ENCODE results near the gene COX6B2.
A peak's percentile ranks its signal among the peaks of the same experiment; 100 is the strongest.

COX6B2 gene

GRCh38 chr19:55304980-55305379 is 49.5 kb downstream of the COX6B2 start:
- Histone ChIP-seq H3K36me3 (ENCODE audit: control insufficient read depth in 5 of 5, insufficient read depth in 5 of 5, low read length in 5 of 5) (no peaks in the 10 kb centered on the region), H3K27ac (ENCODE audit: low read depth, low read length) (no peak overlapping the region), H3K9me3 (ENCODE audit: control insufficient read depth in 5 of 5, low read length in 5 of 5) (peaks cover 0 to 4% (median 0%) of the 10 kb centered on the region in 5 donors), H3K27me3 (ENCODE audit: control insufficient read depth in 5 of 5, insufficient read depth in 4 of 5, low read length in 5 of 5) (peaks cover 0 to 3% (median 0%) of the 10 kb centered on the region in 5 donors), H3K4me1 (ENCODE audit: control insufficient read depth in 5 of 5, insufficient read depth in 5 of 5, low read length in 5 of 5) (peaks cover 2 to 11% (median 9%) of the 10 kb centered on the region in 5 donors), H3K9ac (ENCODE audit: low read length in 5 of 5) (no peak overlapping the region), H3K4me3 (ENCODE audit: low read depth in 1 of 5, low read length in 5 of 5) (no peak overlapping the region)

DNA sequence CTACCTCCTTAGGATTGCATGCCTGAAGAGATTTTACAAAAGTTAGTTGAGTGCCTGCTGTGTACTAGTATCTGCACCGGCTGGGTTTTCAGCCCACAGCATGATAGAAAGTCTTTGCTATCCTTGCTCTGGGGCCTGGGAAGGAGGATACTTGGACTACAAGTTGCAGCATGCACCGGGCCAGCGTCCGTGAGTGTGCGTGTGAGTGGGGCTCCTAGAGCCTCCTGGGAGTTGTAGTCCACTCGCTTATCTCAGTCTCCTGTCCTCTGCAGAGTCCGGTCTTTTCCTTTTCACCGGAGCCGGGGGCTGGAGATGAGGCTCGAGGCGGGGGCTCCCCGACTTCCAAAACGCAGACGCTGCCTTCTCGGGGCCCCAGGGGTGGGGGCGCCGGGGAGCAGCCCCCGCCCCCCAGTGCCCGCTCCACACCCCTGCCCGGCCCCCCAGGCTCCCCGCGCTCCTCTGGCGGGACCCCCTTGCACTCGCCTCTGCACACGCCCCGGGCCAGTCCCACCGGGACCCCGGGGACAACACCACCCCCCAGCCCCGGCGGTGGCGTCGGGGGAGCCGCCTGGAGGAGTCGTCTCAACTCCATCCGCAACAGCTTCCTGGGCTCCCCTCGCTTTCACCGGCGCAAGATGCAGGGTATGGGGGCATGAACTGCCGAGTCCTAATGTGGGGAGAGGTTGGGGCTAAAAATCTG is 50.1 kb downstream of the COX6B2 start:
- Histone ChIP-seq H3K27ac (ENCODE audit: low read depth, low read length) (no peak overlapping the region), H3K9ac (ENCODE audit: low read length in 5 of 5) (no peak overlapping the region), H3K9me3 (ENCODE audit: control insufficient read depth in 5 of 5, low read length in 5 of 5) (peaks cover 0 to 3% (median 0%) of the 10 kb centered on the region in 5 donors), H3K27me3 (ENCODE audit: control insufficient read depth in 5 of 5, insufficient read depth in 4 of 5, low read length in 5 of 5) (peaks cover 0 to 6% (median 0%) of the 10 kb centered on the region in 5 donors), H3K4me1 (ENCODE audit: control insufficient read depth in 5 of 5, insufficient read depth in 5 of 5, low read length in 5 of 5) (peaks cover 2 to 11% (median 9%) of the 10 kb centered on the region in 5 donors), H3K4me3 (ENCODE audit: low read depth in 1 of 5, low read length in 5 of 5) (no peak overlapping the region), H3K36me3 (ENCODE audit: control insufficient read depth in 5 of 5, insufficient read depth in 5 of 5, low read length in 5 of 5) (no peaks in the 10 kb centered on the region)

- no peak overlapping the region for H3K9ac ChIP-seq (ENCODE audit: low read length in 5 of 5)
- H3K9me3 ChIP-seq (ENCODE audit: control insufficient read depth in 5 of 5, low read length in 5 of 5): no peaks in the 10 kb centered on the region
- no peak overlapping the region for H3K4me3 ChIP-seq (ENCODE audit: low read depth in 1 of 5, low read length in 5 of 5)
- H3K27ac ChIP-seq (ENCODE audit: low read depth, low read length): no peak overlapping the region
- peaks cover 0 to 11% (median 9%) of the 10 kb centered on the region in 5 donors for H3K4me1 ChIP-seq (ENCODE audit: control insufficient read depth in 5 of 5, insufficient read depth in 5 of 5, low read length in 5 of 5)
- H3K27me3 ChIP-seq (ENCODE audit: control insufficient read depth in 5 of 5, insufficient read depth in 4 of 5, low read length in 5 of 5): peaks cover 0 to 6% (median 0%) of the 10 kb centered on the region in 5 donors
- no peaks in the 10 kb centered on the region for H3K36me3 ChIP-seq (ENCODE audit: control insufficient read depth in 5 of 5, insufficient read depth in 5 of 5, low read length in 5 of 5)
Observed at GRCh38 chr19:55303477-55303876, 51.0 kb downstream of the COX6B2 start.

- Histone ChIP-seq H3K36me3 (ENCODE audit: control insufficient read depth in 5 of 5, insufficient read depth in 5 of 5, low read length in 5 of 5) (no peaks in the 10 kb centered on the region), H3K4me1 (ENCODE audit: control insufficient read depth in 5 of 5, insufficient read depth in 5 of 5, low read length in 5 of 5) (peaks cover 0 to 11% (median 9%) of the 10 kb centered on the region in 5 donors), H3K9ac (ENCODE audit: low read length in 5 of 5) (no peak overlapping the region), H3K27ac (ENCODE audit: low read depth, low read length) (no peak overlapping the region), H3K27me3 (ENCODE audit: control insufficient read depth in 5 of 5, insufficient read depth in 4 of 5, low read length in 5 of 5) (peaks cover 0 to 6% (median 0%) of the 10 kb centered on the region in 5 donors), H3K4me3 (ENCODE audit: low read depth in 1 of 5, low read length in 5 of 5) (peak overlapping the region in 3 of 5 donors; percentile 47 to 53 (median 48)), H3K9me3 (ENCODE audit: control insufficient read depth in 5 of 5, low read length in 5 of 5) (no peaks in the 10 kb centered on the region)
Observed at GRCh38 chr19:55302318-55302703, 52.2 kb downstream of the COX6B2 start.

GRCh38 chr19:55301459-55302317 is 52.8 kb downstream of the COX6B2 start:
- peak overlapping the region in 2 of 5 donors; percentile 39 to 63 for H3K9ac ChIP-seq (ENCODE audit: low read length in 5 of 5)
- no peak overlapping the region for H3K27ac ChIP-seq (ENCODE audit: low read depth, low read length)
- no peaks in the 10 kb centered on the region for H3K36me3 ChIP-seq (ENCODE audit: control insufficient read depth in 5 of 5, insufficient read depth in 5 of 5, low read length in 5 of 5)
- no peaks in the 10 kb centered on the region for H3K9me3 ChIP-seq (ENCODE audit: control insufficient read depth in 5 of 5, low read length in 5 of 5)
- peak overlapping the region; percentile 47 to 61 (median 53) for H3K4me3 ChIP-seq (ENCODE audit: low read depth in 1 of 5, low read length in 5 of 5)
- H3K4me1 ChIP-seq (ENCODE audit: control insufficient read depth in 5 of 5, insufficient read depth in 5 of 5, low read length in 5 of 5): peaks cover 0 to 11% (median 9%) of the 10 kb centered on the region in 5 donors
- peaks cover 0 to 6% (median 0%) of the 10 kb centered on the region in 5 donors for H3K27me3 ChIP-seq (ENCODE audit: control insufficient read depth in 5 of 5, insufficient read depth in 4 of 5, low read length in 5 of 5)

DNA sequence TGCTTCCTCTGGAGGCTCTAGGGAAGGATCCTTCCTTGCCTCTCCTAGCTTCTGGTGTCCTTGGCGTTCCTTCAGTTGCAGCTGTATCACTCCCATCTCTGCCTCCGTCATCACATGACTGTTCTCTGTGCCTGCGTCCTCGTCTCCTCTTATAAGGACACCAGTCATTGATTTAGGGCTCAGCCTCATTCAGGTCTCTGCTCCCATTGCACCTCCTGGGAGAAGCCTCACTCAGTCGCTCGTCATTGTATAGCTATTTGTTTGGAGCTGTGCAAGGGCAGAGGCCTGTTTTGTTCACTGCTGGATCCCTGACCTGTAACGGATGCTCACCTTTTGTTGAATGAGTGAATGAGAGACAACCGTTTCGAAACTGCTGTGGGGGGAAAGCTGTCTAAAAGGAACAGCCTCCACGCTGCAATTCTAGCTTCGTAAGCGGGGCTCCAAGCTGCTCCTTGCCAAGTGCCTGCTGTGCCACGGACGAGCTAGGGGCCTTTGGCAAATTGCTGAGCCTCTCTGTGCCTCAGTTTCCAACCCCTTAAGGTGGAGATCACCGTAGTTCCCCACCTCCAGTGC is 53.5 kb downstream of the COX6B2 start:
- Histone ChIP-seq H3K4me3 (ENCODE audit: low read depth in 1 of 5, low read length in 5 of 5) (peak overlapping the region in 1 of 5 donors; percentile 50), H3K4me1 (ENCODE audit: control insufficient read depth in 5 of 5, insufficient read depth in 5 of 5, low read length in 5 of 5) (peaks cover 0 to 11% (median 9%) of the 10 kb centered on the region in 5 donors), H3K27ac (ENCODE audit: low read depth, low read length) (no peak overlapping the region), H3K27me3 (ENCODE audit: control insufficient read depth in 5 of 5, insufficient read depth in 4 of 5, low read length in 5 of 5) (peaks cover 0 to 6% (median 0%) of the 10 kb centered on the region in 5 donors), H3K9ac (ENCODE audit: low read length in 5 of 5) (no peak overlapping the region), H3K9me3 (ENCODE audit: control insufficient read depth in 5 of 5, low read length in 5 of 5) (no peaks in the 10 kb centered on the region), H3K36me3 (ENCODE audit: control insufficient read depth in 5 of 5, insufficient read depth in 5 of 5, low read length in 5 of 5) (no peaks in the 10 kb centered on the region)

DNA sequence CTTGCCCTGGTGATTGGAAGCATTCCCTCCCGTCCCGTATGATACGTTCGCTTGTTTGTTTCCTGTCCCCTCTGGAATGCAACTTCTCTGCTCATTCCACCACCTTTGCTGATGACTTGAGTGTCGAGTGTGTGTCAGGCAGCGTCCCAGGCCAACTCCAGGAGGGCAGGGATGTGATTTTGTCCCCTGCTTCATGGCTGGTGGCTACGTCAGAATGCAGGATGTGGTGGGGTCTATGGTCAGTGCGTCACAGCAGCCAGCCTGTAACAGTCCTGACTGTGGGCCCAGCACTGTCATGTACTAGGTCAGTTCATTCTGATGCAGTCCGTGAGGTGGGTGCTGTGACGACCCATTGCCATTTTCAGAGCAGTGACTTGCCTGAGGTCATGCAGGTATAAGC is 54.5 kb downstream of the COX6B2 start:
- no peak overlapping the region for H3K9ac ChIP-seq (ENCODE audit: low read length in 5 of 5)
- H3K27me3 ChIP-seq (ENCODE audit: control insufficient read depth in 5 of 5, insufficient read depth in 4 of 5, low read length in 5 of 5): peaks cover 0 to 6% (median 0%) of the 10 kb centered on the region in 5 donors
- H3K9me3 ChIP-seq (ENCODE audit: control insufficient read depth in 5 of 5, low read length in 5 of 5): no peaks in the 10 kb centered on the region
- H3K27ac ChIP-seq (ENCODE audit: low read depth, low read length): no peak overlapping the region
- no peaks in the 10 kb centered on the region for H3K36me3 ChIP-seq (ENCODE audit: control insufficient read depth in 5 of 5, insufficient read depth in 5 of 5, low read length in 5 of 5)
- H3K4me1 ChIP-seq (ENCODE audit: control insufficient read depth in 5 of 5, insufficient read depth in 5 of 5, low read length in 5 of 5): peaks cover 0 to 11% (median 9%) of the 10 kb centered on the region in 5 donors
- no peak overlapping the region for H3K4me3 ChIP-seq (ENCODE audit: low read depth in 1 of 5, low read length in 5 of 5)

Data from subcutaneous abdominal adipose tissue (tissue), 5 donors.